GM21528 (cell line): Measurements from ENCODE around the gene CRTC2.
"Not testable (repeated sequence)": the region's sequence is repeated elsewhere in the genome, so short reads cannot be mapped to it uniquely, and the experiment has no call there.

Experiments
- ATAC-seq: cut with Tn5 transposase; IDR thresholded peaks from one replicate; pipeline ENCODE4 v1.9.1; 2021; ENCODE audit warnings: mild to moderate bottlenecking, moderate library complexity; ENCODE audit not compliant: unreplicated experiment, low FRiP score

Gene CRTC2, protein sequence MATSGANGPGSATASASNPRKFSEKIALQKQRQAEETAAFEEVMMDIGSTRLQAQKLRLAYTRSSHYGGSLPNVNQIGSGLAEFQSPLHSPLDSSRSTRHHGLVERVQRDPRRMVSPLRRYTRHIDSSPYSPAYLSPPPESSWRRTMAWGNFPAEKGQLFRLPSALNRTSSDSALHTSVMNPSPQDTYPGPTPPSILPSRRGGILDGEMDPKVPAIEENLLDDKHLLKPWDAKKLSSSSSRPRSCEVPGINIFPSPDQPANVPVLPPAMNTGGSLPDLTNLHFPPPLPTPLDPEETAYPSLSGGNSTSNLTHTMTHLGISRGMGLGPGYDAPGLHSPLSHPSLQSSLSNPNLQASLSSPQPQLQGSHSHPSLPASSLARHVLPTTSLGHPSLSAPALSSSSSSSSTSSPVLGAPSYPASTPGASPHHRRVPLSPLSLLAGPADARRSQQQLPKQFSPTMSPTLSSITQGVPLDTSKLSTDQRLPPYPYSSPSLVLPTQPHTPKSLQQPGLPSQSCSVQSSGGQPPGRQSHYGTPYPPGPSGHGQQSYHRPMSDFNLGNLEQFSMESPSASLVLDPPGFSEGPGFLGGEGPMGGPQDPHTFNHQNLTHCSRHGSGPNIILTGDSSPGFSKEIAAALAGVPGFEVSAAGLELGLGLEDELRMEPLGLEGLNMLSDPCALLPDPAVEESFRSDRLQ

GRCh38 chr1:153958111-153958960, at the start of gene CRTC2:
CRTC2 (minus strand) TSS chr1:153958612; CDS start chr1:153958497, 115 bp downstream.
- ATAC-seq, result peak; percentile 71

GRCh38 chr1:154006136-154006535, 47.7 kb upstream of the CRTC2 start:
- no peak for ATAC-seq

DNA sequence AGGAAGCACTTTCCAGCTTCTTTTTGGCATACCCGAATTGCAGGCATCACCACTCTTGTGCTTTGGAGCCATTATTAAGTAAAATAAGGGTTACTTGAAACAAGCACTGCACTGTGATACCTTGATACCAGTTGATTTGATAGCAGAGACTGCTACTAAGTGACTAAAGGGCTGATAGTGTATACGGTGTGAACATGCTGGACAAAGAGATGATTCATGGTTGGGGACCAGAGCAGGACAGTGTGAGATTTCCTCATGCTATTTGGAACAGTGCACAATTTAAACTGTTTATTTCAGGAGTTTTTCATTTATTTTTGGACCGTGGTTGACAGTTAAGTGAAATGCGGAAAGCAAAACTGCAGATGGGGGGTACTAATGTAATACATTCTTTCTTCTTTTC, 42.0 kb upstream of the CRTC2 start:
- no peak for ATAC-seq

GRCh38 chr1:153996882-153997281, 38.5 kb upstream of the CRTC2 start:
- ATAC-seq, result not testable (repeated sequence)

GRCh38 chr1:153995640-153996039, 37.2 kb upstream of the CRTC2 start:
- no peak for ATAC-seq

GRCh38 chr1:153995202-153995601, 36.8 kb upstream of the CRTC2 start:
- no peak for ATAC-seq

- ATAC-seq, result no peak
Observed at GRCh38 chr1:153991806-153992205, 33.4 kb upstream of the CRTC2 start.

GRCh38 chr1:153991151-153991630, 32.8 kb upstream of the CRTC2 start:
- no peak for ATAC-seq

- peak; percentile 68 for ATAC-seq
Observed at GRCh38 chr1:153990468-153991150, 32.2 kb upstream of the CRTC2 start, which contains the start of gene RPS27. RPS27 (plus strand) TSS chr1:153990762; CDS start chr1:153990797, 35 bp downstream.

DNA sequence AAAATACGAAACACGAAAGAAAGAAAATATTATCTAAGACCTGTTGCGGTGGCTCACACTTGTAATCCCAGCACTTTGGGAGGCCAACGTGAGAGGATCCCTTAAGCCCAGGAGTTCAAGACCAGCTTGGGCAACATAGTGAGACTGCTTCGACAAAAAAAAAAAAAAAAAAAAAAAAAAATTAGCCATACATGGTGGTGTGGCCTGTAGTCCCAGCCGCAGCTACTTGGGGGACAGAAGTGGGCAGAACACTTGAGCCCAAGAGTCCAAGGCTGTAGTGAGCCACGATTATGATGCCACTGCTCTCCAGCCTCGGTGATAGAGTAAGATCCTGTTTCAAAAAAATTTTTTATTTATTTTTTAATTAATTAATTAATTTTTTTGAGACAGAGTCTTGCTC, 29.2 kb upstream of the CRTC2 start:
- no peak for ATAC-seq

DNA sequence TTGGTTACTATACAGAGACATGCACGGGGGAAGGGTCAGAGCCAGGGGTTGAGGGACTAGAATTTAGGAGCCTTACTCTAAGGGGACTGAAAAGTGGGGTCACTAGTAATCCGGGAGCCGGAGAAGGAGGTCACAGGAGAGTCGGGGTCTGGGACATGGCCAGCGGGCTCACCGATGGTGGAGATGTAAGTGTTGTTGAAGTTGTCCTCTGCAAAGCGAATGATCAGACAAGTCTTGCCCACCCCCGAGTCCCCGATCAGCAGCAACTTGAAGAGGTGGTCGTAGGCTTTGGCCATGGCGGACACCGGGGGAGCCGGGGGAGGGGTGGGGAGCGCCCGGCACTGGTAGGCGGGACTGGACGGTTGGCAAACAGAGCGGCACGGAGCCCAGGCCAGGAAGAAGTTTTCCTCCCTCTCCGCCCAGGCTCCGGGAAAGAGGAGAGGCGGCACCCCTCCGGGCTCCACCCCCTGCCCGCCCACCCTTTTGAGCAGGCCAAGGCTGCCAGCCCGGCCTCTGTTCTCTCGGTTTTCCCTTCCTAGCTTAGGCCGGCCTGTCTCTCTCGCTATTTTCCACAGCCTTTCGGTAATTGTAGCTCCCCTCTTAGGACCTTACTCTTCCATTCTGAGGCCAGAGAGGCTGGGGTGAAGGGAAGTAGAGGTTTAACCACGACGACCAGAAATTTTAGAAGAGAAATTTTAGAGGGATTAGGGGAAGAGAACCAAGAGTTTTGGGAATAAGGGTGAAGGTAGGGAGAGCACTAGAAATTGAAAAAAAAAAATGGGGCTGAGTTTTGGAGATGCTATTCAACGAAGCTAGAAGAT, 27.7 kb upstream of the CRTC2 start, which contains the start of gene RAB13:
TSS of gene RAB13 (minus strand) at position 399 of the 821 bp plus-strand sequence. CDS start at position 296, 103 bp downstream.
- no peak for ATAC-seq

GRCh38 chr1:153985341-153985912, 27.0 kb upstream of the CRTC2 start:
- no peak for ATAC-seq

DNA sequence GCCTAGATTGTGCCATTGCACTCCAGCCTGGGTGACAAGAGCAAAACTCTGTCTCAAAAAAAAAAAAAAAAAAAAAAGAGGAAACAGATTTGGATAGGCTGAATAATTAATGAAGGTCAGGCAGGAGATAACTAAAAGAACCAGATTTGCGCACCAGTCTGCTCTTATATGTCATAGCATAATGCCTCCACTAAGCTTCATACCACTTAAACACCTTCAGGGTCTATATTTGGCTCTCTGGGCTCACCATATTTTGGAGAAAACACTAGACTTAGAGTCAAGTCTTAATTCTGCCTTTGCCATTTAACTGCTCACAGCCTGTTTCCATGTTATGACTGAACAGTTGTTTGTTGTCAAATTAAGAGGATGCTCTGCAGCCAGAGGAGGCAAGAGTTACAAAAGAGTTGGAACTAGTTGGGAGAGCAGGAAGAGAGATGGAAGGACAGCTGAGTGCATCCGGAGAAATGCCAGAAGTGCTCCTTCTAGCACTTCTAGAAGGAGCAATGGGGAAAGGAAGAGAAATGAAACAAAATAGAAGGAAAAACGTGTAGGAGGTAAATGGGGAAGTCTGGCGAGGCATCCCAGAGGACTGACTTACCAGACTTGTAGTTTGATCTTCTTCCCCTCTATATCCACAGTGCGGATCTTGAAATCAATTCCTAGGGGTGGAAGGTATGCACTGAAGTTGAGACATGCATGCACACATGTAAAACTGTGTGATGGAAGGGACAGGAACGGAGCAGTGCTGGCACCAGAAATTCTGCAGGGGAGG, 25.9 kb upstream of the CRTC2 start:
- no peak for ATAC-seq

DNA sequence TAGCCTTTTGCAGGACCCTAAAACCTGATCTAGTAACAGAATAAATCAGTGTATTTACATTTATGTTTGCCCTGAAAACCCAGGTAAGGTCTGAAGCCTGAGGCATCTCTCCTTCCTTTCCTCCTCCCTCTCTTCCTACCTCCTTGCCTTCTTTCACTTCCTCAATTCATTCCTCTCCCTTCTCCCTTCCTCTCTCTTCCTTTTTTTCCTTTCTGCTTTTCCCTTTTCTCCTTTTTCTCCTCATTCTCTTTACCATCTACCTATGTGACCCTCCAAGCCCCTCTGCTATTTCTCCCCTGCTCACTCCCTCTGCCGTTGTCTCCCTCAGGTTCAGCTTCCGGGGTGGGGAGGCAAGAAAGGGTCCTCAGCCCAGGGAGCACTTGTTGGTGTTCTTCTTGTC, 23.3 kb upstream of the CRTC2 start:
- ATAC-seq, result not testable (repeated sequence)

DNA sequence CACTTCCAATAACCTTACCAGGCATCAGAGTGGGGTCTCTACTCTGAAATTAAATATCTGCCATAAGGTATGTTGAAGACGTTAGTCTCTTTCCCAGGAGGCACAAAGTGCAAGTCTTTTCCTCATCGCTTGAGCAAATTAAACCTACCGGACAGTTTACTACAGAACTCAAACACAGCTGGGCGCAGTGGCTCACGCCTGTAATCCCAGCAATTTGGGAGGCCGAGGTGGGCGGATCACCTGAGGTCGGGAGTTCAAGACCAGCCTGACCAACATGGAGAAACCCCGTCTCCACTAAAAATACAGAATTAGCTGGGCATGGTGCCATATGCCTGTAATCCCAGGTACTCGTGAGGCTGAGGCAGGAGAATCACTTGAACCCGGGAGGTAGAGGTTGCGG, 20.7 kb upstream of the CRTC2 start:
- ATAC-seq, result not testable (repeated sequence)

DNA sequence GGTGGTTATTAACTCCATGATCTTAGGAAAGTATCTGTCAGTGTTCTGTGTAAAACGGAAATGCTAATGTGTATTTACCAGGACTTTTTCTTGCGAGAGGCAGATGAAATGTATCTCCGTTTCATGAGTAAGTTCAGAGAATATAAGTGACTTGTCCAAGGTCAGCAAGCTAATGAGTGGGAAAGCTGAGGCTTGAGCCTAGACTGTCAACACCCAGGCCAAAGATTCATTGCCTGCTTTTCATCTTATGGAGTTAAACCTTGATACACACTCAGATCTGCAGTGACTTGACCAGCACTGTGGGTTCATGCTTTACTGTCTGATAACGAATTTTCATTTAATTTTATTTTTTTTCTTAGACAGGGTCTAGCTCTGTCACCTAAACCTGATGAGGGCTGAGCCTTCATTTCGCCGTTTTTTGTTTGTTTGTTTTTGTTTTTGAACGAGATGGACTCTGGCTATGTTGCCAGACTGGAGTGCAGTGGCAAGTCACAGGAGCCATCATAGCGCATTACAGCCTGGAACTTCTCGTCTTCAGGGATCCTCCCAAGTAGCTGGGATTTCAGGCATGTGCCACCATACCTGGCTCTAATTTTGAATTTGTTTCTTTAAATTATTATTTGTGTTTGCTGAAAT, 20.0 kb upstream of the CRTC2 start:
- no peak for ATAC-seq
